GM12892 (cell line): ENCODE data around the gene RNPC3.

ENCODE experiments used
- POLR2A ChIP-seq: IDR thresholded peaks from 2 replicates; pipeline ENCODE4 v1.6.1; 2011; ENCODE audit warnings: low read depth, low read length, control low read depth
- POLR2AphosphoS5 ChIP-seq: IDR thresholded peaks from 2 replicates; pipeline ENCODE4 v1.6.1; 2011; ENCODE audit warnings: low read depth, low read length, control low read depth

- TF ChIP-seq POLR2A (no peak), POLR2AphosphoS5 (no peak)
These were observed 4.2 kb downstream of the RNPC3 start for GRCh38 chr1:103529746-103530145.
